HepG2 (cell line): ENCODE measurements around the gene EXOC1. TPM values are rescaled to one million over a fixed set of nuclear protein-coding genes. Genes with fewer than 3 reads are reported as not detected.
A peak's percentile ranks its signal among the peaks of the same experiment; 100 is the strongest.

Experiments used
- ATAC-seq: fragments of 200-7000 bp; cut with Tn5 transposase; 3 replicates; pipeline ENCODE4 v1.9.1; 2020; ENCODE audit warnings: mild to moderate bottlenecking, moderate library complexity
- BruUV-seq: library from RNA; stranded (reverse); fragments of 400-500 nt; replicated peaks from 2 replicates; lab custom pipeline; 2021; lab: Mats Ljungman, UMichigan
- CTCF ChIA-PET: fragments of 300-600 bp; formaldehyde crosslinking; extraction: SDS; loops from one replicate; lab custom pipeline; 2021; ENCODE audit warnings: low total read pairs, inconsistent platforms, low intra/inter-chr PET ratio; lab: Yijun Ruan, JAX
- POLR2A ChIA-PET: fragments of 350-600 bp; sonication (Branson Sonifier 250); formaldehyde crosslinking; loops from one replicate; lab custom pipeline; 2020; ENCODE audit warnings: antibody characterized with exemption, inconsistent platforms; lab: Yijun Ruan, JAX
- DNase-seq: peaks from one replicate; pipeline ENCODE4 v3.0.0-alpha.2; 2015; ENCODE audit warnings: low spot score
- FAIRE-seq: peaks from 3 replicates; lab custom pipeline; 2011; peaks lifted over from hg19 to GRCh38; lab: Jason Lieb, UNC
- H2AFZ ChIP-seq: one replicate; pipeline ENCODE4 v1.6.1; 2011; ENCODE audit warnings: low read length, inconsistent platforms
- H3K27ac ChIP-seq: fragments of 300-600 bp; 3 replicates; pipeline ENCODE4 v1.8.0; 2011; ENCODE audit warnings: mixed run types, mild to moderate bottlenecking, mixed read lengths, low read length, inconsistent platforms; ENCODE audit not compliant: insufficient read depth; ENCODE audit errors: extremely low read length
- H3K27me3 ChIP-seq, 2 experiments: fragments of 200-600 bp in 1 of 2; 2 replicates in 1 of 2; 3 replicates in 1 of 2; pipeline versions ENCODE4 v1.6.0 to v1.8.0; 2011; ENCODE audit warnings: low read length in 2 of 2, mild to moderate bottlenecking in 2 of 2, moderate library complexity in 2 of 2, inconsistent platforms in 1 of 2; ENCODE audit not compliant: insufficient read depth in 2 of 2, control insufficient read depth in 1 of 2
- H3K36me3 ChIP-seq, 2 experiments: fragments of 200-600 bp in 1 of 2; replicated peaks in 1 of 2; 2 replicates in 1 of 2; 3 replicates in 1 of 2; pipeline versions ENCODE4 v1.5.1 to v1.8.0; 2011; ENCODE audit warnings: low read length in 2 of 2, inconsistent platforms in 1 of 2; ENCODE audit not compliant: insufficient read depth in 2 of 2, control insufficient read depth in 1 of 2
- H3K4me1 ChIP-seq: 2 replicates; pipeline ENCODE4 v1.5.1; 2012; ENCODE audit warnings: low read length, inconsistent platforms; ENCODE audit not compliant: insufficient read depth
- H3K4me2 ChIP-seq: 2 replicates; pipeline ENCODE4 v1.6.0; 2011; ENCODE audit warnings: low read depth, low read length, inconsistent platforms
- H3K4me3 ChIP-seq, 3 experiments: fragments of 200-600 bp in 1 of 3; sonication (generic), shearing (Covaris generic) in 1 of 3; replicated peaks in 1 of 3; 2 replicates each; pipeline ENCODE4 v1.5.1; 2011 to 2016; ENCODE audit warnings: low read length in 3 of 3, inconsistent platforms in 2 of 3, low read depth in 2 of 3, mild to moderate bottlenecking in 2 of 3, control low read depth in 1 of 3, mixed read lengths in 1 of 3; ENCODE audit not compliant: insufficient read depth in 1 of 3
- H3K79me2 ChIP-seq: one replicate; pipeline ENCODE4 v1.6.1; 2011; ENCODE audit warnings: low read length, inconsistent platforms; ENCODE audit not compliant: insufficient read depth
- H3K9ac ChIP-seq: 2 replicates; pipeline ENCODE4 v1.6.0; 2011; ENCODE audit warnings: mild to moderate bottlenecking, low read depth, low read length, inconsistent platforms; ENCODE audit not compliant: insufficient read depth
- H3K9me3 ChIP-seq: 2 replicates; pipeline ENCODE4 v1.5.1; 2012; ENCODE audit warnings: mild to moderate bottlenecking, low read length
- H4K20me1 ChIP-seq: 2 replicates; pipeline ENCODE4 v1.6.0; 2011; ENCODE audit warnings: inconsistent platforms, mild to moderate bottlenecking, low read length, moderate library complexity; ENCODE audit not compliant: insufficient read depth
- CENPX ChIP-seq: sonication (generic); formaldehyde crosslinking; IDR thresholded peaks from 2 replicates; pipeline ENCODE4 v1.9.0; 2021; ENCODE audit warnings: mild to moderate bottlenecking, missing genetic modification reagents, moderate library complexity
- ZBTB34 ChIP-seq: sonication (generic); formaldehyde crosslinking; IDR thresholded peaks from 2 replicates; pipeline ENCODE4 v1.8.0; 2022; ENCODE audit warnings: mild to moderate bottlenecking, missing genetic modification reagents
- ZZZ3 ChIP-seq: sonication (generic); formaldehyde crosslinking; IDR thresholded peaks from 2 replicates; pipeline ENCODE4 v1.4.0; 2020; ENCODE audit warnings: missing genetic modification reagents, mild to moderate bottlenecking, borderline replicate concordance
- WGBS: methylation state at CpG from one replicate; pipeline ENCODE4 v1.1.6; 2017; ENCODE audit warnings: low lambda C conversion rate; 5-methylcytosine and 5-hydroxymethylcytosine counted together
- in situ Hi-C: cut with HindIII; loops from 2 replicates; pipeline ENCODE4 v1.10.0; 2017; ENCODE audit warnings: low pct_unique_long_range_greater_than_20kb; ENCODE audit not compliant: extremely low pct_ligation_motif_present
- intact Hi-C: fragments of 100-400 bp; cut with micrococcal nuclease; formaldehyde crosslinking; loops from one replicate; pipeline ENCODE4 v1.10.0; 2022; ENCODE audit not compliant: unreplicated experiment
- polyA plus RNA-seq, 8 experiments: library from polyadenylated mRNA; depleted of rRNA in 3 of 8; stranded (reverse) in 7 of 8; unstranded in 1 of 8; fragments of >200 nt; fragmentation: Illumina TruSeq in 4 of 8; extraction: Trizol in 4 of 8; gene quantifications; 2 replicates each; pipeline versions ENCODE4 v1.2.1 to v1.2.3, GENCODE V29; 2011 to 2016; ENCODE audit warnings: low read depth in 4 of 8, missing spikeins in 1 of 8, mixed read lengths in 1 of 8; ENCODE audit not compliant: insufficient read depth in 1 of 8
- total RNA-seq, 5 experiments: library from RNA; depleted of rRNA; stranded (reverse); fragments of >200 nt; fragmentation: Illumina TruSeq; extraction: Trizol; gene quantifications; 2 replicates each; pipeline ENCODE4 v1.2.3, GENCODE V29; 2016; ENCODE audit warnings: low read depth in 1 of 5

Gene EXOC1
- total and polyA plus RNA-seq, 2 of the 13 experiments (the other 11 are each of a cell fraction or from before 2014, with no cell fraction given), result 9.1 to 18.4 TPM

DNA sequence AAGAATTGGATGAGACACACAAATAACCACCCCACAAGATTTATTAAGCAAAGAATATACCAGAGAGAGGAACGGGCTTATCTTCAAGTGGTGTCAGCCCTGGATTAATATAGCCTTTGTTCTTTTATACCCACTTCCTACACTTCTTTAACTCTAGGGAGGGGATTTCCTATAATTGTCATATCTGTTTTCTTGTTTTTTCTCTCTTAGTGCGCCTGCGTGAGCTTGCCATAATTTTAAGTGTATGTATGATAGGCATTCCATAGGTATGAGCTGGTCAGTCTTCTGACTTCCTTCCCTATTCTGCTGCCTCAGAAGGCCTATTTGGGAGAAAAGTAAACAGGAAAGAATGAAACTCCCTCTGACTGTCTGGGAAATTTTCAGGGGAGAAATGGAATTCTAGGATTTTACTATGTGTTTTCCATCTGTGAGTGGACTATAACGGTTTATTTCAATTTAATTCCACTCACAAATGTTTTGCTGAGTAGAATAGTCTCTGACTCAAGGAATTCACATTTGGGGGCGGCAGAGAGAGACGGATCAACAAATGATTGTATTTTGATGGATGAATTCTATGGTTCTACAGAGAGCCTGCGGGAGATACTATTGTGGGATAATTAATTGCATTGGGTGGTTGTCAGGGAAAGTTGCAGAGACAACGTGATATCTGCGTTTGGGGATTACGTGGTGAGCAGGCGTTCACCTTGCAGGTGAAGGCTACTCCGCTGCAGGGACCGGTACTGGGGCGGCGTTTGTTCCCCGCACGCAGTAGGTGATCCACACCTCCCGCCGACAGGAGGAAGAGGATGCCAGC, 94.7 kb downstream of the EXOC1 start:
- DNase-seq (peak; percentile 36), FAIRE-seq (no peak), ATAC-seq (no peak)
- Histone ChIP-seq H3K4me2 (peak overlapping the region; percentile 97), H3K79me2 (peaks cover 4% of the 10 kb centered on the region), H3K4me3 (peak overlapping the region; percentile 85 to 92 (median 85)), H4K20me1 (no peaks in the 10 kb centered on the region), H3K9ac (peak overlapping the region; percentile 81), H2AFZ (peak overlapping the region; percentile 56), H3K36me3 (peaks cover 0 to 3% of the 10 kb centered on the region in 2 experiments; a peak in 1 of 5 replicates), H3K27ac (peak overlapping the region; percentile 97), H3K9me3 (no peaks in the 10 kb centered on the region), H3K4me1 (peaks cover 31% of the 10 kb centered on the region), H3K27me3 (no peaks in the 10 kb centered on the region; a peak in 1 of 5 replicates)
- TSS peak; percentile 79 for BruUV-seq
- intact Hi-C loops, result loop anchor here (1.0 to 10.0 kb wide), 4 partner anchors 101 to 439 kb away; partner anchors contain the start of gene AASDH
- ChIA-PET POLR2A (interaction anchor here (1.1 to 2.2 kb wide), 4 partner anchors 10 to 439 kb away, joined by 3 to 8 read pairs (median 4); partner anchors contain the start of gene AASDH), CTCF (interaction anchor here (1.2 to 1.3 kb wide), 2 partner anchors 100 to 354 kb away, joined by 5 read pairs; no protein-coding TSS in a partner anchor)
- WGBS, result 2% methylated on average over 16 of the region's 19 CpGs
- TF ChIP-seq ZZZ3 (CRISPR knock-in tag) (0 out of 2 replicates have a peak, but pooled peaks have one; percentile 9), ZBTB34 (CRISPR knock-in tag) (peak; percentile 37; the same call in 1 of the 2 replicates), CENPX (CRISPR knock-in tag) (no peak)
- in situ Hi-C loops, result loop anchor here (5.0 kb wide), 1 partner anchor 354 kb away; no protein-coding TSS in a partner anchor
